Caco-2 (cell line): ENCODE results near the gene DDX54. TPM values are rescaled to one million over a fixed set of nuclear protein-coding genes. Genes with fewer than 3 reads are reported as not detected.
"Not testable (repeated sequence)": the region's sequence is repeated elsewhere in the genome, so short reads cannot be mapped to it uniquely, and the experiment has no call there.

ENCODE experiments used
- BruUV-seq: library from RNA; stranded (reverse); fragments of 400-500 nt; replicated peaks from 2 replicates; lab custom pipeline; 2021; lab: Mats Ljungman, UMichigan
- CTCF ChIA-PET: fragments of 300-600 bp; sonication (Branson Sonifier 250); formaldehyde crosslinking; loops from one replicate; lab custom pipeline; 2022; ENCODE audit warnings: antibody characterized with exemption; lab: Charles Lee
- POLR2A ChIA-PET: fragments of 300-600 bp; sonication (Branson Sonifier 250); formaldehyde crosslinking; loops from one replicate; lab custom pipeline; 2022; ENCODE audit warnings: antibody characterized with exemption; lab: Charles Lee
- DNase-seq, 2 experiments: peaks; one replicate each; pipeline versions ENCODE4 v3.0.0 to v3.0.0-alpha.2; 2020 to 2022
- H3K27me3 ChIP-seq: replicated peaks from 2 replicates; pipeline ENCODE4 v1.6.0; 2011; ENCODE audit warnings: low read length; ENCODE audit not compliant: control insufficient read depth, insufficient read depth
- H3K36me3 ChIP-seq: 2 replicates; pipeline ENCODE4 v1.5.1; 2011; ENCODE audit warnings: low read length; ENCODE audit not compliant: control insufficient read depth, insufficient read depth
- H3K4me1 ChIP-seq: fragments of 250-450 bp; sonication (Bioruptor Pico); 2 replicates; pipeline ENCODE4 v1.5.1; 2020; ENCODE audit warnings: mild to moderate bottlenecking
- H3K4me3 ChIP-seq: 2 replicates; pipeline ENCODE4 v1.5.1; 2011; ENCODE audit warnings: low read depth, mild to moderate bottlenecking, control low read depth, low read length
- H3K9me3 ChIP-seq: fragments of 250-450 bp; sonication (Bioruptor Pico); 2 replicates; pipeline ENCODE4 v1.5.1; 2020; ENCODE audit warnings: mild to moderate bottlenecking, moderate library complexity
- H3K27ac Mint-ChIP-seq: one replicate; pipeline ENCODE4 v1.8.0; 2022; ENCODE audit warnings: mixed read lengths; ENCODE audit not compliant: unreplicated experiment
- H3K27me3 Mint-ChIP-seq: one replicate; pipeline ENCODE4 v1.8.0; 2022; ENCODE audit warnings: mixed read lengths; ENCODE audit not compliant: insufficient read depth, unreplicated experiment
- H3K36me3 Mint-ChIP-seq: one replicate; pipeline ENCODE4 v1.8.0; 2022; ENCODE audit warnings: mild to moderate bottlenecking, mixed read lengths; ENCODE audit not compliant: insufficient read depth, unreplicated experiment
- H3K4me1 Mint-ChIP-seq: one replicate; pipeline ENCODE4 v1.8.0; 2022; ENCODE audit warnings: low read depth, mixed read lengths; ENCODE audit not compliant: unreplicated experiment
- H3K4me3 Mint-ChIP-seq: one replicate; pipeline ENCODE4 v1.8.0; 2022; ENCODE audit warnings: mild to moderate bottlenecking, moderate library complexity, mixed read lengths; ENCODE audit not compliant: unreplicated experiment
- H3K9me3 Mint-ChIP-seq: one replicate; pipeline ENCODE4 v1.8.0; 2022; ENCODE audit warnings: mixed read lengths; ENCODE audit not compliant: unreplicated experiment
- intact Hi-C: fragments of 100-400 bp; cut with micrococcal nuclease; formaldehyde crosslinking; loops from one replicate; pipeline ENCODE4 v1.10.0; 2022; ENCODE audit not compliant: unreplicated experiment
- total RNA-seq: library from RNA; stranded (reverse); gene quantifications from 2 replicates; pipeline ENCODE4 v1.2.3, GENCODE V29; 2022
- TF ChIP-seq, protein P1 (sequence below), 2 experiments: fragments of 200-600 bp in 1 of 2; IDR thresholded peaks; 1 replicate in 1 of 2; 2 replicates in 1 of 2; pipeline versions ENCODE4 v1.5.1 to v1.8.0; 2011 to 2022; ENCODE audit warnings: antibody characterized with exemption in 1 of 2, control low read depth in 1 of 2, inconsistent platforms in 1 of 2, low read depth in 1 of 2, low read length in 1 of 2, mild to moderate bottlenecking in 1 of 2, moderate library complexity in 1 of 2; ENCODE audit not compliant: insufficient read depth in 1 of 2, severe bottlenecking in 1 of 2, unreplicated experiment in 1 of 2

DDX54 gene
- total RNA-seq, 1 experiment from 2014 or later, result 110 TPM

DNA sequence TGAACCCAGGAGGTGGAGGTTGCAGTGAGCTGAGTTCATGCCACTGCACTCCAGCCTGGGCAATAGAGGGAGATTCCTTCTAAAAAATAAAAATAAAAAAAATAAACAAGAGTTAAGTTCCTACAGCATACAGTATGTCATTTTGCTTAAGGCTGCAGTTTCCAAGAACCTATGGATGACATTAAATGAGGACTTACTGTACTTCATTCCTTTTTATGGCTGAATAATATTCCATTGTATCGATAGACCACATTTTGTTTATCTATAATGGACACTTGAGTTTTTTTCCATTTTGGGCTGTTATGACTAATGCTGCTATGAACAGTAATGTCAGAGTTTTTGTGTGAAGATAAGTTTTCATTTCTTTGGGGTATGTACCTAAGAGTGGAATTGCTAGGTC lies 67.1 kb downstream of the DDX54 start:
- peaks cover 6% of the 10 kb centered on the region for H3K9me3 Mint-ChIP-seq
- DNase-seq, result no peak
- no peaks in the 10 kb centered on the region for H3K36me3 Mint-ChIP-seq
- no peak overlapping the region for H3K4me3 ChIP-seq
- H3K4me1 ChIP-seq, result no peaks in the 10 kb centered on the region
- no peak overlapping the region for H3K27ac Mint-ChIP-seq
- no peaks in the 10 kb centered on the region for H3K36me3 ChIP-seq
- BruUV-seq, result no TSS peak
- TF ChIP-seq, protein P1, sequence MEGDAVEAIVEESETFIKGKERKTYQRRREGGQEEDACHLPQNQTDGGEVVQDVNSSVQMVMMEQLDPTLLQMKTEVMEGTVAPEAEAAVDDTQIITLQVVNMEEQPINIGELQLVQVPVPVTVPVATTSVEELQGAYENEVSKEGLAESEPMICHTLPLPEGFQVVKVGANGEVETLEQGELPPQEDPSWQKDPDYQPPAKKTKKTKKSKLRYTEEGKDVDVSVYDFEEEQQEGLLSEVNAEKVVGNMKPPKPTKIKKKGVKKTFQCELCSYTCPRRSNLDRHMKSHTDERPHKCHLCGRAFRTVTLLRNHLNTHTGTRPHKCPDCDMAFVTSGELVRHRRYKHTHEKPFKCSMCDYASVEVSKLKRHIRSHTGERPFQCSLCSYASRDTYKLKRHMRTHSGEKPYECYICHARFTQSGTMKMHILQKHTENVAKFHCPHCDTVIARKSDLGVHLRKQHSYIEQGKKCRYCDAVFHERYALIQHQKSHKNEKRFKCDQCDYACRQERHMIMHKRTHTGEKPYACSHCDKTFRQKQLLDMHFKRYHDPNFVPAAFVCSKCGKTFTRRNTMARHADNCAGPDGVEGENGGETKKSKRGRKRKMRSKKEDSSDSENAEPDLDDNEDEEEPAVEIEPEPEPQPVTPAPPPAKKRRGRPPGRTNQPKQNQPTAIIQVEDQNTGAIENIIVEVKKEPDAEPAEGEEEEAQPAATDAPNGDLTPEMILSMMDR (IDR thresholded peaks at IDR 0.05; ENCODE audit: insufficient read depth in 1 of 2, low read depth in 1 of 2, low read length in 1 of 2, severe bottlenecking in 1 of 2, unreplicated experiment in 1 of 2), result no peak
- no peaks in the 10 kb centered on the region for H3K9me3 ChIP-seq
- no peaks in the 10 kb centered on the region for H3K4me1 Mint-ChIP-seq
- H3K27me3 ChIP-seq, result no peaks in the 10 kb centered on the region
- intact Hi-C loops, result no loop called here
- CTCF ChIA-PET, result no interaction called here
- peaks cover 11% of the 10 kb centered on the region for H3K27me3 Mint-ChIP-seq
- H3K4me3 Mint-ChIP-seq, result no peak overlapping the region
- POLR2A ChIA-PET, result no interaction called here

DNA sequence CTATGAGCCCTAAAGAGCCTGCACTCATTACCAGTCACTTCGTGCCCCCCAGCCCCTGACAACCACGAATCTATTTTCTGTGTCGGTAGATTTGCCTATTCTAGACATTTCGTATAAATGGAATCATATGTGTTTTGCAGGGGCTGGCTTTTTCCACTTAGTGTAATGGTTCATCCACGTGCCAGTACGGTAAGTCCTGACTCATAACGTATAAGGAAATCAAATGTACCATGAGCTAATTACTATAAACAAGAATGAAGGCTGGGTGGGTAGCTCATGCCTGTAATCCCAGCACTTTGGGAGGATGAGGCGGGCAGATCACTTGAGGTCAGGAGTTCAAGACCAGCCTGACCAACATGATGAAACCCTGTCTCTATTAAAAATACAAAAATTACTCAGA lies 67.6 kb downstream of the DDX54 start:
- H3K4me1 ChIP-seq, BruUV-seq, H3K4me3 ChIP-seq, H3K27me3 ChIP-seq, H3K36me3 Mint-ChIP-seq, H3K4me3 Mint-ChIP-seq, H3K27ac Mint-ChIP-seq, H3K9me3 ChIP-seq, DNase-seq, H3K4me1 Mint-ChIP-seq, POLR2A ChIA-PET, CTCF ChIA-PET, intact Hi-C loops, H3K9me3 Mint-ChIP-seq, H3K36me3 ChIP-seq: not testable (repeated sequence)
- H3K27me3 Mint-ChIP-seq, result peaks cover 11% of the 10 kb centered on the region

DNA sequence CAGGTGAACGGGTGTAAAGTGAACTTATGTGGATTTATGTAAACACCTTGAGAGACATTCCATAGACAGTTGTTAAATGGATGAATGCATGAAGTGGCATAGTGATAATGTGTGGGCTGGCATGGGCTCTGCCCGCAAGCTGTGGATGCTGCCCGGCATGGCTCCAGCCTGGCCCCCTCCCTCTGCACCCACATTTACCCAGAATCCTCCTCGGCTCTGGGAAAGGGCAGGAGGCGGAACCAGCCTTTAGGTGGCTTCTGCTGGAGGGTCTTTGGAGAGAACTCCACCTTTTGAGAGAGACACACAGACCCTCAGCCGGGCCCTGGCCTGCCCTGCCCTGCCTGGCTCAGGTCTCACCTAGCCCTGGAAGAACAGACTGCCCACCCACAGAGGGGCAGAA lies 68.4 kb downstream of the DDX54 start:
- Mint-ChIP-seq H3K9me3 (no peaks in the 10 kb centered on the region), H3K27ac (no peak overlapping the region), H3K4me1 (no peaks in the 10 kb centered on the region), H3K4me3 (no peak overlapping the region), H3K36me3 (no peaks in the 10 kb centered on the region), H3K27me3 (peaks cover 10% of the 10 kb centered on the region)
- intact Hi-C loops, result no loop called here
- POLR2A ChIA-PET, result no interaction called here
- CTCF ChIA-PET, result no interaction called here
- no peaks in the 10 kb centered on the region for H3K9me3 ChIP-seq
- TF ChIP-seq, protein P1 (IDR thresholded peaks at IDR 0.05; ENCODE audit: insufficient read depth in 1 of 2, low read depth in 1 of 2, low read length in 1 of 2, severe bottlenecking in 1 of 2, unreplicated experiment in 1 of 2), result no peak
- no peaks in the 10 kb centered on the region for H3K36me3 ChIP-seq
- no peak for DNase-seq
- no peaks in the 10 kb centered on the region for H3K27me3 ChIP-seq
- no peak overlapping the region for H3K4me3 ChIP-seq
- BruUV-seq, result no TSS peak
- no peaks in the 10 kb centered on the region for H3K4me1 ChIP-seq
